ENCODE results near the gene LRRC75A.

DNA sequence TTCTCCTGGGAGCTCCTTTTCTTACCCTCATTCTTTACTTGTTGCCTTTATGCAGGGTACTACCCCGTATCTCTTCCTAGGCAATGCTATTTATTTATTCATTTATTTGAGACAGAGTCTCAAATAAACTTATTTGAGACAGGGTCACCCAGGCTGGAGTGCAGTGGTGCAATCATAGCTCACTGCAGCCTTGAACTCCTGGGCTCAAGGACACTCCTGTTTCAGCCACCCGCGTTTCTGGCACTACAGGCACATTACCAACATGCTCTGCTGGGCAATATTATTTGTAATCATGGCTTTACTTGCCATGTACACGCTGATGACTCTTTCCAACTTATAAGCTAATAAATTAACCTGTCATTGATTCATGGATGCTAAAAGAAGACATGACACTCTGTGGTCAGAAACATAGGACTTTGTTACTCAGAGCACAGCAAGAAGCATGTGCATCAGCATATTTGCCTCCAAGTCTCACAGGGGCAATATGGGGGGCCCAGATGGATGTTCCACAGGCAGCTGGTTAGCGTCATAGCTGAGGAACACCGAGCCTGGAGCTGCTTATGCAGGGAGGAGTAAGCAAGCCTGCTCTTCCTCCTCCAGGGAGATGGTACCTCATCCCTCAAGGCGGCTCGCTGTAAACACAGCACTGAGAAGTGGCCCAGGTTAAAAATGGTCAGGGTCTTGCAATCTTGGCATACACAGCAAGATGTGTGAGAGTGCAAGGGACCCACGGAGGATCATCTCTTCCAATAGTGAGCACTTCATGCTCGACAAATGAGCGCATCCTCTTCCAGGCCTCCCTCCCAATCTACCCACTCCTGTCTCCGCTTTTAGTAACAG is 4.2 kb upstream of the LRRC75A start:
- TF ChIP-seq, protein P1, sequence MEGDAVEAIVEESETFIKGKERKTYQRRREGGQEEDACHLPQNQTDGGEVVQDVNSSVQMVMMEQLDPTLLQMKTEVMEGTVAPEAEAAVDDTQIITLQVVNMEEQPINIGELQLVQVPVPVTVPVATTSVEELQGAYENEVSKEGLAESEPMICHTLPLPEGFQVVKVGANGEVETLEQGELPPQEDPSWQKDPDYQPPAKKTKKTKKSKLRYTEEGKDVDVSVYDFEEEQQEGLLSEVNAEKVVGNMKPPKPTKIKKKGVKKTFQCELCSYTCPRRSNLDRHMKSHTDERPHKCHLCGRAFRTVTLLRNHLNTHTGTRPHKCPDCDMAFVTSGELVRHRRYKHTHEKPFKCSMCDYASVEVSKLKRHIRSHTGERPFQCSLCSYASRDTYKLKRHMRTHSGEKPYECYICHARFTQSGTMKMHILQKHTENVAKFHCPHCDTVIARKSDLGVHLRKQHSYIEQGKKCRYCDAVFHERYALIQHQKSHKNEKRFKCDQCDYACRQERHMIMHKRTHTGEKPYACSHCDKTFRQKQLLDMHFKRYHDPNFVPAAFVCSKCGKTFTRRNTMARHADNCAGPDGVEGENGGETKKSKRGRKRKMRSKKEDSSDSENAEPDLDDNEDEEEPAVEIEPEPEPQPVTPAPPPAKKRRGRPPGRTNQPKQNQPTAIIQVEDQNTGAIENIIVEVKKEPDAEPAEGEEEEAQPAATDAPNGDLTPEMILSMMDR (IDR thresholded peaks at IDR 0.05; ENCODE audit: insufficient read depth, low read length), result no peak
- TF ChIP-seq POLR2AphosphoS5 (IDR thresholded peaks at IDR 0.05; ENCODE audit: low read depth), result no peak
- TF ChIP-seq, protein P2, sequence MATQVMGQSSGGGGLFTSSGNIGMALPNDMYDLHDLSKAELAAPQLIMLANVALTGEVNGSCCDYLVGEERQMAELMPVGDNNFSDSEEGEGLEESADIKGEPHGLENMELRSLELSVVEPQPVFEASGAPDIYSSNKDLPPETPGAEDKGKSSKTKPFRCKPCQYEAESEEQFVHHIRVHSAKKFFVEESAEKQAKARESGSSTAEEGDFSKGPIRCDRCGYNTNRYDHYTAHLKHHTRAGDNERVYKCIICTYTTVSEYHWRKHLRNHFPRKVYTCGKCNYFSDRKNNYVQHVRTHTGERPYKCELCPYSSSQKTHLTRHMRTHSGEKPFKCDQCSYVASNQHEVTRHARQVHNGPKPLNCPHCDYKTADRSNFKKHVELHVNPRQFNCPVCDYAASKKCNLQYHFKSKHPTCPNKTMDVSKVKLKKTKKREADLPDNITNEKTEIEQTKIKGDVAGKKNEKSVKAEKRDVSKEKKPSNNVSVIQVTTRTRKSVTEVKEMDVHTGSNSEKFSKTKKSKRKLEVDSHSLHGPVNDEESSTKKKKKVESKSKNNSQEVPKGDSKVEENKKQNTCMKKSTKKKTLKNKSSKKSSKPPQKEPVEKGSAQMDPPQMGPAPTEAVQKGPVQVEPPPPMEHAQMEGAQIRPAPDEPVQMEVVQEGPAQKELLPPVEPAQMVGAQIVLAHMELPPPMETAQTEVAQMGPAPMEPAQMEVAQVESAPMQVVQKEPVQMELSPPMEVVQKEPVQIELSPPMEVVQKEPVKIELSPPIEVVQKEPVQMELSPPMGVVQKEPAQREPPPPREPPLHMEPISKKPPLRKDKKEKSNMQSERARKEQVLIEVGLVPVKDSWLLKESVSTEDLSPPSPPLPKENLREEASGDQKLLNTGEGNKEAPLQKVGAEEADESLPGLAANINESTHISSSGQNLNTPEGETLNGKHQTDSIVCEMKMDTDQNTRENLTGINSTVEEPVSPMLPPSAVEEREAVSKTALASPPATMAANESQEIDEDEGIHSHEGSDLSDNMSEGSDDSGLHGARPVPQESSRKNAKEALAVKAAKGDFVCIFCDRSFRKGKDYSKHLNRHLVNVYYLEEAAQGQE (IDR thresholded peaks at IDR 0.05; ENCODE audit: insufficient replicate concordance, low read depth), result no peak
